Stomach (tissue), 9 donors: ENCODE measurements around the gene CALR3. TPM values are rescaled to one million over a fixed set of nuclear protein-coding genes. Genes with fewer than 3 reads are reported as not detected.
A peak's percentile ranks its signal among the peaks of the same experiment; 100 is the strongest.

ENCODE experiments used
- DNase-seq, 2 donors: peaks; one replicate each; pipeline versions ENCODE4 v3.0.0 to v3.0.0-alpha.2; 2013 to 2019
- H3K27ac ChIP-seq, 5 donors: fragments of 200-600 bp in 4 of 5; sonication (generic) in 4 of 5; one replicate each; pipeline ENCODE4 v1.5.1; 2013 to 2019; ENCODE audit warnings: mild to moderate bottlenecking in 1 of 5, moderate library complexity in 1 of 5
- H3K27me3 ChIP-seq, 3 donors: fragments of 200-600 bp; sonication (generic); one replicate each; pipeline ENCODE4 v1.5.1; 2017 to 2019; ENCODE audit warnings: mixed run types in 1 of 3
- H3K36me3 ChIP-seq, 4 donors: fragments of 200-600 bp; sonication (generic); 1 replicate in 3 of 4; 2 replicates in 1 of 4; pipeline ENCODE4 v1.5.1; 2016 to 2019
- H3K4me1 ChIP-seq, 4 donors: fragments of 200-600 bp; sonication (generic); one replicate each; pipeline ENCODE4 v1.5.1; 2016 to 2019
- H3K4me3 ChIP-seq, 4 donors: fragments of 200-600 bp; sonication (generic) in 3 of 4; one replicate each; pipeline ENCODE4 v1.5.1; 2016 to 2019; ENCODE audit warnings: mild to moderate bottlenecking in 1 of 4
- H3K9me3 ChIP-seq, 4 donors: fragments of 200-600 bp; sonication (generic); one replicate each; pipeline ENCODE4 v1.5.1; 2016 to 2019
- EP300 ChIP-seq: sonication (generic); formaldehyde crosslinking; IDR thresholded peaks from one replicate; pipeline ENCODE4 v1.6.1; 2017; ENCODE audit warnings: antibody characterized with exemption
- POLR2A ChIP-seq, 4 donors: fragments of 450-650 bp; IDR thresholded peaks; one replicate each; pipeline ENCODE4 v1.6.1; 2016; ENCODE audit warnings: antibody characterized with exemption in 4 of 4, control low read depth in 2 of 4, mild to moderate bottlenecking in 1 of 4, moderate library complexity in 1 of 4
- POLR2AphosphoS5 ChIP-seq, 3 donors: sonication (generic); formaldehyde crosslinking; IDR thresholded peaks; one replicate each; pipeline ENCODE4 v1.6.1; 2016; ENCODE audit warnings: antibody characterized with exemption in 3 of 3
- WGBS, 5 donors: extraction: QIAGEN DNeasy Blood & Tissue Kit in 3 of 5; methylation state at CpG; one replicate each; pipeline versions ENCODE4 v1.1.5 to v1.1.7; 2013 to 2018; 5-methylcytosine and 5-hydroxymethylcytosine counted together
- intact Hi-C: fragments of 100-400 bp; cut with DNase I; formaldehyde crosslinking; loops from one replicate; pipeline ENCODE4 v1.15.1; 2023; ENCODE audit warnings: low total_unique reads
- polyA plus RNA-seq, 3 donors: library from polyadenylated mRNA; stranded (reverse); fragments of 200-250 nt; gene quantifications; one replicate each; pipeline ENCODE4 v1.2.3, GENCODE V29; 2013
- total RNA-seq, 5 donors: library from RNA; depleted of rRNA; stranded (reverse); fragments of >200 nt; gene quantifications; one replicate each; pipeline versions ENCODE4 v1.1.0 to v1.2.3, GENCODE V29; 2014 to 2016
- TF ChIP-seq, protein P1 (sequence below), 7 experiments: fragments of 450-650 bp in 4 of 7; fragments of 200-600 bp in 3 of 7; sonication (generic) in 3 of 7; IDR thresholded peaks; one replicate each; pipeline ENCODE4 v1.5.1; 2016 to 2019; ENCODE audit warnings: antibody characterized with exemption in 7 of 7, control low read depth in 2 of 7, mild to moderate bottlenecking in 1 of 7
- donor health status: healthy with polysubstance abuse.
- donor health status: Bipolar disorder and iron deficiency.
- donor health status: healthy.

CALR3 gene
- total and polyA plus RNA-seq, 8 donors: not detected

DNA sequence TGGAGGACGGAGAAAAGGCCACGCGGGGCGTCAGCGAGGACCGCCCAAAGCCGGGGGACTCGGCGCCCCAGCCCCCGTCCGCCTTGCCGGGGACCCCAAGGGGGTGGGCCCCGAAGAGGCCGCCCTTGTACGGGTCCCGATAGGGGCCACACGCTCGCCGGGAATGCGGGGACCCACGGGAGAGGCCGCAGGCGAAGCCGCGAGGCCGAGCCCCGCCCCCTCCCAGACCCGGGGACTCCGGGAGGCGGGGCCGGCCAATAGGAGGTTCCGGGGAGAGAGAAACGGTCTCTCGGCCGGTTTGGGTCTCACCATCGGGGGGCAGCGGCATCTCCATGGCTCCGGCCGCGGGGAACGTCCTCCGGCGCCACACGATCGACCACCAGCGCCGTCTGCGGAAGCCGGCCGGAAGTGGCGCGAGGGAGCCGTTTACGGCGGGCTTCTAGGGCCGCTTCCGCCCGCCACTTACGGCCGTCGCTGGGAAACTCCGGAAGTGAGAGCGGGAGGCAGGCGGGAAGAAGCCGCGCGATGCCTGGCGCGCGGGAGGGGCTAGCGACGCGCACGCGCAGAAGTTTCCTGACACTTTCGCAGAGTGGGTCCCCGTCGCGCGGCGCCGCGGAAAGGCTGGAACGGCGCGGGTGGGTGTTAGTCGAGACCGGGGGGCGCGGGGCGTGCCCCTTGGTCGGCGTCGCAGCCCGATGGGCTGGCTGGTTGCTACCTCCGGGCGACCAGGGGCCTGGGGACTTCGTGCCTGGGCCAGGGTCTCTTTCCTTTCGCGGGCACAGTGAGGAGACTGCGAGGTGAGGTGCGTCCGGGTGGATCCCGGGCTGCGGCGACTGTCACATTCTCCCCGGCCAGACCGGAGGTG is 46.3 kb upstream of the CALR3 start, which contains the start of gene CHERP:
Gene CHERP (minus strand): TSS at position 393 of the 865 bp plus-strand sequence. CDS start 59 bp downstream, at position 334.
- Histone ChIP-seq H3K36me3 (peaks cover 4 to 31% (median 28%) of the 10 kb centered on the region in 4 donors), H3K27me3 (no peaks in the 10 kb centered on the region), H3K9me3 (no peaks in the 10 kb centered on the region), H3K27ac (peak within 1 kb of the TSS; percentile 87 to 94 (median 88)), H3K4me1 (peaks cover 11 to 69% (median 52%) of the 10 kb centered on the region in 4 donors), H3K4me3 (peak within 1 kb of the TSS; percentile 92 to 98 (median 94))
- WGBS, 5 donors: 0 to 1% (median 0%) methylated on average over 21 to 108 of the region's 108 CpGs
- TF ChIP-seq POLR2AphosphoS5 (IDR thresholded peaks at IDR 0.05): peak; percentile 74 to 93 (median 82)
- no peak for TF ChIP-seq POLR2A (IDR thresholded peaks at IDR 0.05)
- TF ChIP-seq, protein P1, sequence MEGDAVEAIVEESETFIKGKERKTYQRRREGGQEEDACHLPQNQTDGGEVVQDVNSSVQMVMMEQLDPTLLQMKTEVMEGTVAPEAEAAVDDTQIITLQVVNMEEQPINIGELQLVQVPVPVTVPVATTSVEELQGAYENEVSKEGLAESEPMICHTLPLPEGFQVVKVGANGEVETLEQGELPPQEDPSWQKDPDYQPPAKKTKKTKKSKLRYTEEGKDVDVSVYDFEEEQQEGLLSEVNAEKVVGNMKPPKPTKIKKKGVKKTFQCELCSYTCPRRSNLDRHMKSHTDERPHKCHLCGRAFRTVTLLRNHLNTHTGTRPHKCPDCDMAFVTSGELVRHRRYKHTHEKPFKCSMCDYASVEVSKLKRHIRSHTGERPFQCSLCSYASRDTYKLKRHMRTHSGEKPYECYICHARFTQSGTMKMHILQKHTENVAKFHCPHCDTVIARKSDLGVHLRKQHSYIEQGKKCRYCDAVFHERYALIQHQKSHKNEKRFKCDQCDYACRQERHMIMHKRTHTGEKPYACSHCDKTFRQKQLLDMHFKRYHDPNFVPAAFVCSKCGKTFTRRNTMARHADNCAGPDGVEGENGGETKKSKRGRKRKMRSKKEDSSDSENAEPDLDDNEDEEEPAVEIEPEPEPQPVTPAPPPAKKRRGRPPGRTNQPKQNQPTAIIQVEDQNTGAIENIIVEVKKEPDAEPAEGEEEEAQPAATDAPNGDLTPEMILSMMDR (IDR thresholded peaks at IDR 0.05): peak in 2 of 7 experiments; percentile 8 to 15
- DNase-seq: peak; percentile 94 to 98
- intact Hi-C loops: no loop called here

DNA sequence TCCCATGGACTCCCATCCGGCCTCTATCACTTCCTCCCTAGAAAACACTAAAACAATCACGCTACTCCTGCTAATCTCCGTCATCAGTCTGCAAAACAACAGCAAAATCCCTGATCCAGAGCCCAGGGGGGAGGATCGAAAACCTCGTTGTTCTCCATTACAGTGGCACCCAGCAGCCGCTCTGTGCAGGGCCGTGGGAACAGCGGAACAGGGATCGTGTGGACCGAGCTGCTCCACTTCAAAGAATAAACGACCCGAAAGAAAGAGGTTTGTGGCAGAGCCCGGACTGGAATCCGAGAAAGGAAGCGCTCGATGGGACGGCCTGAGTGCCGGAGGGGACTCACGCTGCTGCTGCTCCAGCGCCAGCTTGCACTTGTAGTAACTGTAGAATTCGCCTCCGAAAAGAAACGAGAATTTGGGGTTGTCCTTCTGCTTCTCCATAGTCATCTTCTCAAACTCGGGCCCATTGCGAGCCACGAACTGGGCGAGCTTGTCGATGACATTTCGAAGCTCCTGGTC is 45.6 kb upstream of the CALR3 start:
- 0 to 2% (median 1%) methylated on average over 28 to 29 of the region's 29 CpGs for WGBS, 5 donors
- peak overlapping the region in 4 of 5 donors; percentile 87 to 94 (median 90) for H3K27ac ChIP-seq
- peaks cover 11 to 75% (median 55%) of the 10 kb centered on the region in 4 donors for H3K4me1 ChIP-seq
- H3K9me3 ChIP-seq: no peaks in the 10 kb centered on the region
- H3K4me3 ChIP-seq: peak overlapping the region; percentile 92 to 98 (median 94)
- DNase-seq: no peak
- TF ChIP-seq EP300 (no peak), POLR2A (IDR thresholded peaks at IDR 0.05) (no peak), POLR2AphosphoS5 (IDR thresholded peaks at IDR 0.05) (no peak)
- TF ChIP-seq, protein P1 (IDR thresholded peaks at IDR 0.05): no peak
- intact Hi-C loops: no loop called here
- H3K27me3 ChIP-seq: no peaks in the 10 kb centered on the region
- peaks cover 4 to 38% (median 35%) of the 10 kb centered on the region in 4 donors for H3K36me3 ChIP-seq

DNA sequence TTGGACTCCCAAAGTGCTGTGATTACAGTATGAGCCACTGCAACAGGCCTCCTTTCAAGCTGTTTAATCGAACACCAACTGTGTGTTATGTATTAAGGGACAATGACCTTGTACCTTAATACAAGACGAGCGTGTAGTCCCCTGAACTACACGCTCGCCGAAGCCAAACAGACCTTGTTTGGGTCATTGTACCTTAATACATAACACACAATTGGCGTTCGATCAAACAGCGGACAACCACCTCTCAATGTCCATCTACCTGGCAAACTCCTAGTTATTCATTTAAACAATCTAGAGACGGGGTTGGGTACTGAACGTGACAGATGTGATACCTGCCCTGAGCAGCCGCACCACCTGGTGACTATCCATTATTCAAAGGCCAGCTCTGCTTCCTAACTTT is 45.0 kb upstream of the CALR3 start:
- peak overlapping the region; percentile 92 to 98 (median 94) for H3K4me3 ChIP-seq
- H3K4me1 ChIP-seq: peaks cover 11 to 76% (median 56%) of the 10 kb centered on the region in 4 donors

DNA sequence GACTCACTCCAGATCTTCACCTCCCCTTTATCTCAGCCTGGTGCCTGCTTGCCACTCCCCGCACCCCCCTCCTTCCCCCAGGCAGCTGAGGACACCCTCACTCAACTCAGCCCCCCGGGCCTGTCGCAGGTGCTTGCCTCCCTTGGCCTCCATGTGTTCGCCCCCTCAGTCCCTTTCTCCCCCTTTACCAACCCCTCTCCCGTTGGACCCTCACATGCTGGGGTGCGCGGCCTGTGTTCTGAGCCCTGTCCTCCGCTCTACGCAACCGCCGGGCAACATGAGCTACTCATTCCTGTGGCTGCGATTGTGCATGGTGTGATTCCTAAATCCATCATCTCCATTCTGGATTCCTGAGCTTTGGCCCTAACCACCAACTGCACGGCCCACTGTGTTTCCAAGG is 41.1 kb upstream of the CALR3 start:
- intact Hi-C loops: no loop called here
- peaks cover 44 to 83% (median 80%) of the 10 kb centered on the region in 4 donors for H3K36me3 ChIP-seq
- H3K9me3 ChIP-seq: no peaks in the 10 kb centered on the region
- no peak overlapping the region for H3K27ac ChIP-seq
- no peak overlapping the region for H3K4me3 ChIP-seq
- TF ChIP-seq EP300 (no peak), POLR2A (IDR thresholded peaks at IDR 0.05) (no peak), POLR2AphosphoS5 (IDR thresholded peaks at IDR 0.05) (no peak)
- TF ChIP-seq, protein P1 (IDR thresholded peaks at IDR 0.05): no peak
- no peaks in the 10 kb centered on the region for H3K27me3 ChIP-seq
- peaks cover 11 to 50% (median 36%) of the 10 kb centered on the region in 4 donors for H3K4me1 ChIP-seq
- 92 to 95% (median 93%) methylated on average over 11 to 13 of the region's 13 CpGs for WGBS, 5 donors
- DNase-seq: no peak

More for the DNA sequence above, 45.0 kb upstream of the CALR3 start:
- H3K27me3 ChIP-seq: no peaks in the 10 kb centered on the region
- H3K27ac ChIP-seq: peak overlapping the region in 2 of 5 donors; percentile 87 to 88
- TF ChIP-seq EP300: no peak
- TF ChIP-seq, protein P1 (IDR thresholded peaks at IDR 0.05): no peak
- no peak for TF ChIP-seq POLR2AphosphoS5 (IDR thresholded peaks at IDR 0.05)
- TF ChIP-seq POLR2A (IDR thresholded peaks at IDR 0.05): no peak
- peaks cover 8 to 44% (median 41%) of the 10 kb centered on the region in 4 donors for H3K36me3 ChIP-seq
- intact Hi-C loops: no loop called here
- no peak for DNase-seq
- 67 to 78% (median 71%) methylated on average over 12 of the region's 12 CpGs for WGBS, 5 donors
- no peaks in the 10 kb centered on the region for H3K9me3 ChIP-seq
